ENCODE results near the gene FBXL17.

The FBXL17 gene

DNA sequence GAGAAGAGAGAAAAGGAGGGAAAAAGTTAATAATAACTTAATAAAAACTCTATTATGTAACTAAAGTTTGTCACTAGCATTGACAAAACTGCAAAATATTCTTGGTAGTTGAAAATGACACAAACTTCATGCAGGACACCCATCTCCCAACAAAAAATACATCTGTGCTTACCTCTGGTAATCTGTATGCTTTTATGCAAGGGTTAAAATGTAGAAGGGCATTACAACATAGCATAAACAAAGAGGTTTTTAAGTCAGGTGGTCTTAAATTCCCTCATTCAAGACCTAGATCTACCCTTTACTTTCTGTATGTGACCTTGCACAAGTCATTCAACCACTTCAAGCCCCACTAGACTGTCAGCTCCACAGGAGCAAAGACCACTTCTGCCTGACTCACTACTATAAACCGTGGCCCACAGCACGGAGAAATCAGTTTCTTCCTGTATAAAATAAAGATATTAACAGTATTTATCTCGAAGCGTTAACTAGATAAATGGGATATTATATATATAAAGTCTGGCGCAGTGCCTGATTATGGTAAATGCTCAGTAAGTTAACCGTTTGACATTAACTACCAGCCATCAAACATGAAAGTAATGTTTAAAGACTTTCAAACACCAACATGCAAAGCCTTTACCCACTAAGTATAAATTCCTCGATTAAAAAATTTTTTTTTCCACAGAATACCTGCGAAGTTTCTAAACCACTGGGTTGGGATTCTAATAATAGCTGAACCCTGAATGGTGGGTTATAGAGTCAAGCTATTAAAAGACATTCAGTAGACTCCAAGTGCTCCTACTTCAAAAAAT, 2.0 kb downstream of the FBXL17 start:
- peak overlapping the region; percentile 77 for H3K4me3 ChIP-seq (ENCODE audit: low read depth, low read length)
- DNase-seq (ENCODE audit: low read depth): no peak

DNA sequence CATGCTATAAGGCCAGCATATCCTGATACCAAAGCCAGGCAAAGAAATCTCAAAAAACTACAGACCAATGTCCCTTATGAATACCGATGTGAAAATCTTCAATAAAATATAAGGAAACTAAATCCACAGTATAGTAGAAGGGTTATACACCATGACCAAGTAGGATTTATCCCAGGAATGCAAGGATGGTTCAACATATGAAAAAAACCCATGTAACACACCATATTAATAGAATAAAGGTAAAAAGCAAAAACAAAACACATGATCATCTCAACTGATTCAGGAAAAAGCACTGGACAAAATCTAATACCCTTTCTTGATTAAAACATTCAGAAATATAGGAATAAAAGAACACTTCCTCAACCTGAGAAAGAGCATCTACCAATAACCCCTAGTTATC, 6.1 kb downstream of the FBXL17 start:
- DNase-seq (ENCODE audit: low read depth): no peak
- no peak overlapping the region for H3K4me3 ChIP-seq (ENCODE audit: low read depth, low read length)

DNA sequence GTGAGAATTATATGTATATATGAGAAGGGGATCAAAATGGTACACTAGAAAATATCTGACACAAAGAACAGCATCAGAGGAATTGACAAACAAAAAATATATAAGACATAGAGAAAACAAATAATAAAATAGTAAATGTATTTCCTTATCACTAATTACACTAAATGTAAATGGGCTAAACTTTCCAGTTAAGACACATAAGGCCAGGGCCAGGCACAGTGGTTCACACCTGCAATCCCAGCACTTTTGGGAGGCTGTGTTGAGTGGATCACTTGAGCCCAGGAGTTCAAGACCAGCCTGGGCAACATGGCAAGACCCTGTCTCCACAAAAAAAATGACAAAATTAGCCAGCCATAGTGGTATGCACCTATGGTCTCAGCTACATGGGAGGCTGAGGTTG, 8.5 kb downstream of the FBXL17 start:
- H3K4me3 ChIP-seq (ENCODE audit: low read depth, low read length): no peak overlapping the region
- no peak for DNase-seq (ENCODE audit: low read depth)

DNA sequence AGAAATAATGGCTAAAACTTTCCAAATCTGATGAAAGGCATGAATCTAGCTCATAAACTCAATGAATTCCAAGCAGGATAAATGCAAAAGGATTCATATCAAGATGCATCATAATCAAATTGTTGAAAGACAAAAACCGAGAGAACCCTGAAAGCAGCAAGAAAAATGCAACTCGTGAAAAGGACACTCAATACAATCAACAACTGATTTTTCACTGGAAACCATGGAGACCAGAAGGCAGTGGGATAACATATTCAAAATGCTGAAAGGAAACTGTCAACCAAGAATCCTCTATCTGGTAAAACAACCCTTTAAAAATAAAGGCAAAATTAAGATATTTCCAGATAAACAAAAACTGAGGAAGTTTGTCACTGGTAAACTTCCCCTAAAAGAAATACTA, 9.5 kb downstream of the FBXL17 start:
- DNase-seq (ENCODE audit: low read depth): no peak
- no peak overlapping the region for H3K4me3 ChIP-seq (ENCODE audit: low read depth, low read length)

DNA sequence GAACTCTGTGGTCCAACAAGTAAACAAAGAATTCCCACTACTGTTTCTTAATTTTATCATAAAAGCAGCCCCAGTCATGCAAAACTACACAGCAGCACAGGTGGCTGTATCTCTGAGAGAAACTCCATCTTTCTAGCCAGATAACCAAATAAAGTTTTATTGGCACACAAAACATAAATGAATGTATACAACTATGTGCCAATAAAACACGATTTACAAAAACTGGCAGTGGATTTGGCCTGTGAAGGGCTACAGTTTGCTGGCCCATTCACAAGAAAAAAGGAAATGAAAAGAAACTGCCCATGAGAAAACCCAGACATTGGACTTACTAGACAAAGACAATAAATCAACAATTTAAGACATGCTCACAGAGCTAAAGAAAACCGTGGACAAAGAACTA, 10.6 kb downstream of the FBXL17 start:
- no peak for DNase-seq (ENCODE audit: low read depth)

DNA sequence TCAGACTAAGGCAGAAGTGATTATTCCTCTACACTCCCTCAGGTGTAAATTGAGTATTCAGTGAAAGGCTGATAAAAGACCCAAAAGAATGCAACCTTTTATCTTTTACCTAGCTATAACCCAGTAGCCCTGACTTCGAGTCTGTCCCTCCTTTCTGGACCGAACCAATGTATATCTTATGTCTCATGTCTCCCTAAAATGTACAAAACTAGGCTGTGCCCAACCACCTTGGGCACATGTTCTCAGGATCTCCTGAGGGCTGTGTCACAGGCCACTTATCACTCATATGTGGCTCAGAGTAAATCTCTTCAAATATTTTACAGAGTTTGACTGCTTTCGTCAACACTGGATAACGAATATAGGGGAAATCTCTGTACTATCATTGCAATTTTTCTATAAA, 12.7 kb downstream of the FBXL17 start:
- H3K4me3 ChIP-seq (ENCODE audit: low read depth, low read length): no peak overlapping the region
- no peak for DNase-seq (ENCODE audit: low read depth)

More for the DNA sequence above, 10.6 kb downstream of the FBXL17 start:
- no peak overlapping the region for H3K4me3 ChIP-seq (ENCODE audit: low read depth, low read length)

DNA sequence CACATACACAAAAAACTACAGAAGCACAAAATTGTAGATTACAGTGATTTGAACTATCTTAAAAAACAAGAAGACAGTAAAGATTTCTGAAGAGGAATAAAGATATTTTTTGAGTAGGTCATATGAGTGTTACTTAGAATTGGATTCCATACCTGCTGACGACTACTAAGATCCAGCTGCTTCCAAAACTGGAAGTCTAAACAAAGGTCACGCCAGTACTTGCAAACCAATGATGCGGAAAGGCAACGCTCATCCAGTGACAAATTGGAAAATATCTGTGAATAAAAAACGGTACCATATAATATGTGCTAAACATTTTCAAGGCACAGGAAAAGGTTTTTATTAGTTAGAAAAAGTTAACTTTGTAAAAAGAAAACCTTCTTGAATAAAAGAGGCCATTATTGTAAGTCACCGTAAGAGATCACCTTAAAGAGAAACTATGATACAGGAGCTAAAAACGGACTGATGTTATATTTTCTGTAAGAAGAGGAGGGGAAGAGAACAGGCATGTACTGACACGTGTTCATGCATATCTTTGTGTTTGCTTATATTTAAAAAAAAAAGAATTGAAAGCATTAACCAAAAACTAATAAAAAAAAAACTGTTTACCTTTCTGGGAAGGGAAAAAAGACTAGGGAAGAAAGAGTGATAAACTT, 14.1 kb downstream of the FBXL17 start:
- no peak overlapping the region for H3K4me3 ChIP-seq (ENCODE audit: low read depth, low read length)
- no peak for DNase-seq (ENCODE audit: low read depth)

DNA sequence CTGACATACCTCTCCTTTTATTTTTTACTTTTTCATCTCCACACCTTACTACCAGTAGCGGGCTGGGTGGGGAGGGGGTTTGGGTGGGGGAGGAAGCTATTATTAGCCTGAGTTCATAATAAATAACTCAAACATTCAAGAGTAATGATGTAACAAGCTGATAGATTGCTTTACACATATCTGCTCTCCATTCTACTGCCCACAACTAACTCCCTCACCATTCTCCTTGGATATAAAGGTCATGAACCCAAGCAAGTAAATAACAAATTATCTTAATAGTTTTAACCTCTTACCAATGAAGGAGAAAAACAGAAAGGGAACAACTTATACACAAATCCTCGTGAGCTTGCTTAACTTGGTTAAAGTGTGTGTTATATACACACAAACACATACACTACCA, 15.4 kb downstream of the FBXL17 start:
- DNase-seq (ENCODE audit: low read depth): no peak
- no peak overlapping the region for H3K4me3 ChIP-seq (ENCODE audit: low read depth, low read length)

DNA sequence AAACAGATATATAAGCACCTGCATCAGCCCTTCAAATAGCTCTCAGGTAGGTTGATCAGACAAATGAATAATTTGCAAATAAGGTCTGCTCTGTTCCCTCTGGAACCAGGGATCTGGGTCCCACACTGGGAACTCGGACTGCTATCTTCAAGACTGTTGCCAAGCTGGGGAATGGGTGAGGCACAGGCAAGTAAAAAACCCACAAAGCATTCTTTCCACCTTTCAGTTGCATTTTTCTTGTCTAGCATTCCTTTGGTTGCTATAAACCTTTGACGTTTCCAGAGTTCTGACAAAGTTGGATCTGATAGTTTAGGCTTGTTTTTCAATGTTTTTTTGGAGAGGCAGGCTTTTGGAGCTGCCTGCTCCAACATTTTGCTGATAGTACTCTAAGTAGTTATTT, 20.1 kb downstream of the FBXL17 start:
- no peak overlapping the region for H3K4me3 ChIP-seq (ENCODE audit: low read depth, low read length)
- no peak for DNase-seq (ENCODE audit: low read depth)

DNA sequence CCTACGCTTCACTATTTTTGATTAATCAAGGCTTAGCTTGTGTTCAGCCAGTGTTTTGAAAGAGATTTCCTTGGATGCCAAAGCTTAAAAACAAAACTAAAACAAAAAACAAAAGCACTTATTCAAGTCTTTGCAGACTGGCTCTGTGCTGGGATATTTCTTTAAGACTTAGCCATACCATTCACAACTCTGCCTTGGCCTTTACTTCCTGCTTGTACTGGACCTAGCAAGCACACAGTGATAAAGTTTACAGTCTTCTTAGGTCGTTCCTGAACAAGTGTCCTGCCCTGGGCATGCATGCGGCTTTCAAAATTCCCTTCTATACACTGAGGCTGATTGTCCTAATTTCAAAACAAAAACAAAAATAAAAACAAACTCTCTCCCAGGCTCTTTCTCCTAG, 20.7 kb downstream of the FBXL17 start:
- no peak for DNase-seq (ENCODE audit: low read depth)
- H3K4me3 ChIP-seq (ENCODE audit: low read depth, low read length): no peak overlapping the region

DNA sequence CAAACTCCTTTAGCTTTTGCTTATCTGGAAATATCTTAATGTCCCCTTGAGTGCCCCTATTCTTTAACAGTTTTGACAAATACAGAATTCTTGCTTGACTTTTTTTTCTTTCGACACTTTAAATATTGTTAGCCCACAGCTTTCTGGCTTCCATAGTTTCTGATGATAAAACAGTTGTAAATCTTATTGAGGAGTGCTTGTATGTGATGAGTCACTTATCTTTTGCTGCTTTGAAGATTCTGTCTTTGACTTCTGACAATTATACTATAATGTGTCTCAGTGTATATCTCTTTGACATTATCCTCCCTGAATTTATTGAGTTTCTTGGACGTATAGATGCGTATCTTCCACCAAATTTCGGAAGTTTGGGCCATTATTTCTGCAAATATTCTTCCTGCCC, 21.6 kb downstream of the FBXL17 start:
- H3K4me3 ChIP-seq (ENCODE audit: low read depth, low read length): no peak overlapping the region
- DNase-seq (ENCODE audit: low read depth): no peak

DNA sequence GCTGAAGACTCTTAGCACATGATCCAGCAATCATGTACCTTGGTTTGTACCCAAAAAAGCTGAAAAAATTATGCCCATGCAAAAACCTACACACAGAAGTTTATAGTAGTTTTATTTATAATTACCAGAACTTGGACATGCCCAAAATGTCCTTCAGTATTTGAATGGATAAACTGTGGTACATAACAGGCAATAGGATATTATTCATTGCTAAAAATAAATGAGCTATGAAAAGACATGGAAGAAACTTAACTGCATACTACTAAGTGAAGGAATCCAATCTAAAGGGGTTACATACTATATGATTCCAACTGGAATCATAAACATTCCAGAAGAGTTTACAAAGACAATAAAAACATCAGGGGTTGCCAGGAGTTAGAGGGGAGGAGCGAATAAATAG, 25.6 kb downstream of the FBXL17 start:
- no peak overlapping the region for H3K4me3 ChIP-seq (ENCODE audit: low read depth, low read length)
- no peak for DNase-seq (ENCODE audit: low read depth)

DNA sequence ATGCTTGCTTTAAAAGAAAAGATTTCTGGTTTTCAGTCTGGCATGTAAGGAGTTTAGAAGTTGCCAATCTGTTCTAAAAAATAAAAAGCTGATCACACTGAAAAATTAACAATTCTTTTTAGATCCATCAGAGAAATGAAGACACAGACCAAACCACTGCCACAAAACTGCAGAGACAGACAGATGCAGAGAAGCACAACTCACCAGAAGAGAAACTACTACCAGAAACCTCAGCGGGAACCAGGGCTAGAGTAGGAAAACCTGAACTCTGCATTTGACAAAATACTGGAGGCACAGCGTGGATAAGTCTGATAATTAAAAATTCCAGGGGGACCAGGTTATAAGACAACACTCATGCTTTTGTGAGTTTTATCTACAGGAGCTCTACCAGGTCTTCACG, 28.8 kb downstream of the FBXL17 start:
- no peak overlapping the region for H3K4me3 ChIP-seq (ENCODE audit: low read depth, low read length)
- DNase-seq (ENCODE audit: low read depth): no peak

DNA sequence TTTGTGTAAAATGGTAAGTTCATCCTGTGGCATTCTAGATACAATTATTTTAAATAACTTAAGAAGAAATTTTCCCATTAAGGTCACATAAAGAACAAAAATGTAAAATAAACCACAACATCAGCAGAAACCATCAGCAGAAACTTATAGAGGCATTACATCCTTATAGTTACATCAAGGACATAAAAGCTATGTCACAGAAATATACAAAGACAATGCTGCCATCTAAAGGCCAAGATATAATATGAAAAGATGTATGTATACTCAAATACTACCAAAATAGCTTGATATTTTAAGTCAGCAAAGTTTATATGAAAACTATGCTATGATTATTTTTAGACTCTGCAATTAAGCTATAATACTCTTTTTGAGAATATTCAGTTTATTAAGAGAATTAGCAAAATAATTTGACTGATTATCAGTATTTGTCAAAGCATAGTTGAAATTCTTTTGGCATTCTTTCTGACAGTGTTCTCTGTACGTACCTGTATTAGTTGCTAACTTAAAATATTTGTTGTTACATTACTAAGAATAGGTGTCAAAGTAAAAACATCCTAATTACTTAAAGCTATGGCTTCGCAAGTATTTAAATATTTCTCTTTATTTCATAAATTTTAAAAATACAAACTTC, 36.2 kb downstream of the FBXL17 start:
- H3K4me3 ChIP-seq (ENCODE audit: low read depth, low read length): no peak overlapping the region
- DNase-seq (ENCODE audit: low read depth): peak; percentile 10

DNA sequence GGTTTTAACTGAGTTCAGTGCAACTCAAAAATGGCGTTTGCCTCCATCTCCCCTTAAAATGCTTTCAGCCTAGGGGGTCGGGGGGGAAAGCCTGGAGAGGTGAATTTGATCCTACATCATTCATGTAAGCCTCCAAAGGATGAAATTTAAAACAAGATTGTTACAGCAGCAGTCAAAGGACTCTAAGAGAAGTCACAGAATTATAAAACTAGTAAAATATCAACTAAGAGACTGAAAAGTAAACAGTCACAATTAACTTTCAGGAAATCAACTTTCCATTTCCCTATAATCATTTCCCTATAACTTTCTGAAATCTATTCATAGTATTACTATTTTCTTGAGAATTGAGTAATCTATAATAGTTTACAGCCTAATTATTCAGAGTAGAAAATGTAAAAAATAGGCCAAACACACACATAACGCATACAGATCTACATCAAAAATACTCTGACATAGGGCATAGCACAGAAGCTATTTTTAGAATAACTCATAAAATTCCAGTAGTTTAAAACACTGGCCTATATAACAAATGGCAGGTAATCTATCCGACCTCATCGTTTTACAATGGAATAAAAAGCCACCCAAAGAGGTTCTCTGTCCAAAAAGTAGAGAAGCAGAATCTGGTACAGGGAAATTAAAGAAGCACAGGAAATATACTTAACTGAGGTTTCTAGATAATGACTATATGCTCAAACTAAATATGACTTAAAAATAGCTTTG, 37.6 kb downstream of the FBXL17 start:
- DNase-seq (ENCODE audit: low read depth): no peak
- no peak overlapping the region for H3K4me3 ChIP-seq (ENCODE audit: low read depth, low read length)

DNA sequence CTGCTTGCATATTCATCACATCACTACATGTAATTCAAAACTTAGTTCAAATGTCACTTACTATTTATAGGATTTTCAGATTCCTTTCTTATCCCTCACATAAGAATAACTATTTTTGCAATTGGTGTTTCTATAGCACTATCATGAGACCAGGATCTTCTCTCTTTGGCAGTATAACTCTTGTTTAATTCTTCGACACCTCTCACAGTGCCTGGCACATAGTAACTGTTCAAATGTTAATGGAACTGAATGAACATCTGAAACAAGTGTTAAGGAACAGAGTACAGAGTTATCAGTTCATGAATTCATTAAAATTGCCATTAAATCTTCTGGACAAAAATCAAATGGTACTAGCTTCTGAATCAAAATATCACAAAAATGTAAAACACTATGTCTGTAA, 40.0 kb downstream of the FBXL17 start:
- no peak overlapping the region for H3K4me3 ChIP-seq (ENCODE audit: low read depth, low read length)
- DNase-seq (ENCODE audit: low read depth): no peak

DNA sequence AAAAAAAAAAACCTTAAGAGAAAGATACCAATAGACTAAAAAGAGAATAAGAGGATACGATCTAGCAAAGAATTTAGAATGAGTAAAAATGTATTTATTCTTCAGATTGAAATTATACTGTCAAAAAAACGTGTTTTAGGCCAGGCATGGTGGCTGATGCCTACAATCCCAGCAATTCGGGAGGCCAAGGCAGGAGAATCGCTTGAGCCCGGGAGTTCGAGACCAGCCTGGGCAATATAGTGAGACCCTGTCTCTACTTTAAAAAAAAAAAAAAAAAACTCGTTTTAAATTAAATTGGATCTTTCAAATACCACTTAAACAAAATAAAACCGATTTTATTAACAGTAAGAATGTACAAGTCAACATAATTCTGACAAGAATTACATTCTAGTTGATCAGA, 41.8 kb downstream of the FBXL17 start:
- H3K4me3 ChIP-seq (ENCODE audit: low read depth, low read length): no peak overlapping the region
- no peak for DNase-seq (ENCODE audit: low read depth)

DNA sequence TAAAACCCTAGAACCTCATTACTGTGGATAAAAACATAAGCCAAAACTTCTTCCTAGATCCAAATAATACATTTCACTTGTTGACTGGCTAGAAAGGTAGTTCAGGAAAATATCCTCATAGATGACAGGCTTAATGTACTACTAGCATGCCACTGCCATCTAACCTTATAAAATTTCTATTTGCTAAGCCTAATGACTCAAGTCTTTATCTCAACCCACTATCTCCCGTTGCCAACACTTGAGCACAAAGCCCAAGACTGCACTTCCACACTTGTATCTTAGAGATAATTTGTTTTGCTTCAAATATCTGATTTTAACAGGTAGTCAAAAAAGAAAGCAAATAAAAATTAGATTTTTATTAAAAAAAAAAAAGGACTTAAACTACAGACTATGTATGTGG, 42.7 kb downstream of the FBXL17 start:
- DNase-seq (ENCODE audit: low read depth): no peak
- no peak overlapping the region for H3K4me3 ChIP-seq (ENCODE audit: low read depth, low read length)

DNA sequence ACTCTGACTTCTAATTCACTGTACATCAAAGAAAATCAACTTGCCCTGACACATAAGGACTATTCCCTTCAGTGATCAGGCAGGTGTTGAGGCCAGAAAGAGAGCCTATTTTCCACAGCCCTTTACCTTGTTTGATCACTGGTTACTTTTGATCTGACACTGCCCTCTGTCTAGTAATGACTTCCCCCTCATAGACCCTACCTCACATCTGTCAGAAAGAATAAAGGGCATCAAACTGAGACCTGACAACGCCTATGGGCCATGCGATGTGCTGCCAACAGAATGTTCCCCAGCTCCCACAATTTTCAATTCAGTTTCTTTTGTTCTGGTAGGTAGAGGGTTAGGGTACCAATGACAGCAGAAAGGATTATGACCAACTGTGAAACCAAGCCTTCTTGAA, 47.7 kb downstream of the FBXL17 start:
- no peak for DNase-seq (ENCODE audit: low read depth)
- H3K4me3 ChIP-seq (ENCODE audit: low read depth, low read length): no peak overlapping the region

DNA sequence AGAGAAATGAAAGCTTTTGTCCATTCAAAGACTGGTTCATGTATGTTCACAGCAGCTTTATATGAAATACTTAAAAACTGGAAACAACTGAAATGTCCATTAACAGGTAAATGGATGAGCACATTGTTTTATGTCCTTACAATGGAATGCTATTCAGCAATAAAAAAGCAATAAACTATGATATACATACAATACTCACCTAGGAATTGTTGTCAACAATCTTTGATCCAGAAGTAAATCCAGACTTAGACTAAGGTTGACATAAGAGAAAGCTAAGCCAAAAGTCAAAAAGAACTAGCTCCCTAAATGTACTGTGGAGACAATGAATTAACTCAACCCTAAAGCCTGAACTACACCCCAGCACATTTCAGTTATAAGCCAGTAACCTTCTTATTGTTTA, 54.9 kb downstream of the FBXL17 start:
- no peak for DNase-seq (ENCODE audit: low read depth)
- no peak overlapping the region for H3K4me3 ChIP-seq (ENCODE audit: low read depth, low read length)
